HG02870 (cell line): ENCODE results near the gene MALT1.
A peak's percentile ranks its signal among the peaks of the same experiment; 100 is the strongest.
"Not testable (repeated sequence)": the region's sequence is repeated elsewhere in the genome, so short reads cannot be mapped to it uniquely, and the experiment has no call there.

Experiments
- ATAC-seq: cut with Tn5 transposase; IDR thresholded peaks from one replicate; pipeline ENCODE4 v1.9.1; 2021; ENCODE audit warnings: mild to moderate bottlenecking, moderate library complexity; ENCODE audit not compliant: unreplicated experiment

MALT1 gene

DNA sequence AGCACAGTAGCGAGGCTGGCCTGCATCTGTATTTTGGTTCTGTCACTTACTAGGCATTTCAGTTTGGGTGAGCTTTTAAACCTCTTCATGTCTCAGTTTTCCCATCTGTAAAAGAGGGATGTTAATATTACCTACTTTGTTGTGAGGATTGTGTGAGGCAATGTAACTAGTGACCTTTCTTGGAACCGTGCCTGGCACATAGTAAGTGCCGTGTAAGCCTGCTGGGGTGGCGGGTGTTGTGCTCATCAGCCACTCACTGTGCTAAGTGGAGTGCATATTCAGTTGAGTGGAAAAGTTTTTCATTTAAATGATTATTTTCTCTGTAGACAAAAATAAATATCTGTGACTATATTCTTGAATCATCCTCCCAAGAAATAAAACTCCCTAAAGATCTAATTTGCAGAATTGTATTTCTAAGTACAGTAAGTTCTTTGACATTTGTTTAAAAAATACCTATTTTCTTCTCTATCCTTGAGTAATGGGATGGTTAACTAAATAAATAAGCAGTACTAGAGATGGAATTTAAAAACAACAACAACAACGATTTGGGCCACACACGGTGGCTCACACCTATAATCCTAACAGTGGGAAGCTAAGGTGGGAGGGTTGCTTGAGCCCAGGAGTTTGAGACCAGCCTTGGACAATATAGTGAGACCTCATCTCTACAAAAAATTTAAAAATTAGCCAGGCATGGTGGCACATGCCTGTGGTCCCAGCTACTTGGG lies 56.7 kb downstream of the MALT1 start:
- no peak for ATAC-seq

DNA sequence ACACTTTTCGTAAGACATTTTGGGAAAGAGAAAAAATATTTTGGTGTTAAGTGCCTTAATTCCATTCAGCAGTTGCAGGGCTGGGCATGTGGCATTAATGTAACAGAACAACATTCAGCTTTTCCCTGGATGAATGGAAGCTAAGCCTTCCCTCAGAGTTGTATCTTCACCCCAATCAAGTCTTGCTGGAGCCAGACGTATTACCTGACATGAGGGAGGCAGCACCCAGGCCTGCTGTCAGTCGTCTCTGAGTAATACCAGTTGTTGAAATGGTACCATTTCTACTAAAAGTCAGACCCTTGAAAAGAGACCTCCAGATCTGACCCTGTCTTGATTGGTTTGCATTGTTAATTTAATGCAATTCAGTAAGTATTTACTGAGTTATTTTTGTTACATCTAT lies 57.5 kb downstream of the MALT1 start:
- ATAC-seq, result no peak

DNA sequence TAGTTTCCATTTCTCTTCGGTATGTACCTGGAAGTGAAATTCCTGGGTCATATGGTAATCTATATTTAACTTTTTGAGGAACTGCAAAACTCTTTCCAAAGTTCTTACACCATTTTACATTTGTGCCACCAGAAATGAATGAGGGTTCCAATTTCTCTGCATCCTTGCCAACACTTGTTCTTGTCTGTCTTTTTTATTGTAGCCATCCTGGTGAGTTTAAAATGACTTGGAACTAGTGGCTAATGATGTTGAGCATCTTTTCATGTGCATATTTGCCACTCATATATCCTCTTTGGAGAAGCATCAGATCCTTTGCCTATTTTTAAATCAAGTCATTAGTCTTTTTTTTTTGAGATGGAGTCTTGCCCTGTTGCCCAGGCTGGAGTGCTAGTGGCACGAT lies 59.4 kb downstream of the MALT1 start:
- no peak for ATAC-seq

DNA sequence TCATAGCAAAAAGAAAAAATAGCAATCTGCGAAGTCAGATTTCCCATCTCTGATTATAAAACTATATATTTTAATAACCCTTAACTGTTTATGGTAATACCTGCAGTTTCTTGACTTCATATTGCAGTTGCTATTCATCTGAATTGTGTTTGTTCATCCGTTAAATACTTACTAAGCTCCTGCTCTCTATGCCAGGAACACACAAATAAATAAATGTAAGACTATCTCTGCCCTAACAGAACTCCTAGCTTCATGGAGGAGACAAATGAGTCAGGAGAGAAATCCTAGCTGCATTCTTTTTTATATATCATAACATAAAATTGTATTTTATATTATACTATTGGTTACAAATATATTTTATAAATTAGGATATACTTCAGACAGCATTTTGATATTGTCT lies 61.2 kb downstream of the MALT1 start:
- no peak for ATAC-seq

DNA sequence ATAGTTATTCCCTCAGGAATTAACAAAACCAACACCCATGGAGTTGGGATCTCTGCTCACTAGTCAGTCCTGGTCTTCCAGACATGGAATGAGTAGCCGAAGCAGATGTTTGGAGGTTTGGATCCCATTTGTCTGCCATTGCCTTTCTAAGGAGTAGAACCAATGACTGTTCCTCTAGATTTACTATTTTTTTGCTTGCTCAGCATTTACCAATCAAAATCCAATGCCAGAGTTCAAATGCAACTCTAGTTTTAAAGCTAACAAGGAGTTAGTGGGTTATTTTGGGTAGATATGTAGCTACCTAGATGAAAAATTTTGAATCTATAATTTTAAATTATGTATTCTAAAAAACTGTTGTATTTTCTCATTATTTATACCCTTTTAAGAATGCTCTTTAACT lies 62.6 kb downstream of the MALT1 start:
- no peak for ATAC-seq

DNA sequence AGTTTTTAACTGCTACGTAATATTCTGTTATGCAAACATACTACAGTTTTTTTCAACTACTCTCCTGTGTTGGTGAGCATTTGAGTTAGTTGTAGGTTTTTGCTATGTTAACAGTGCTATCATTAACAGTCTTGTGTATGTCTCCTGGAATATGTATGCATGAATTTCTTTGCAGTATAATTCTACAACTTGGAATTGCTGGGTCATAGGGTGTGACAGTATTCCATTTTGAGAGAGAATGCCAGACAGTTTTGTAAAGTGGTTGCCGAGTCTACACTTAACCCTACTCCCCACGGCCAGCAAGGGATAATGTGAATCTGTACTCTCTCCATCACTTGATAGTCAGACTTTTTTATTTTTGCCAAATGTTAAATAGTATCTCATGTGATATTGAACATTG lies 67.1 kb downstream of the MALT1 start:
- ATAC-seq, result no peak

DNA sequence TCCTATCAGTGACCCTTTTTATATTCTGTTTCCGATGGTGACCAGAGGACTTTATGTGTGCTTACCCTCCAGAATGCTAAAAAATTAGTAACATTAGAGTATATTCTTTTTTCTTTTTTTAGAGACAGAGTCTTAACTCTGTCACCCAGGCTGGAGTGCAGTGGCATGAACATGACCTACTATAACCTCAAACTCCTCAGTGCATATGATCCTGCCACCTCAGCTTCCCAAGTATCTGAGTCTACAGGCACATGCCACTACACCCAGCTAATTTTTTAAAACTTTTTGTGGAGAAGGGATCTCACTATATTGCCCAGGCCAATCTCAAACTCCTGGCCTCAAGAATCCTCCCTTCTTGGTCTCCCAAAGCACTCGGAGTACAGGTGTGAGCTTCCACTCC lies 74.6 kb downstream of the MALT1 start:
- ATAC-seq, result no peak

DNA sequence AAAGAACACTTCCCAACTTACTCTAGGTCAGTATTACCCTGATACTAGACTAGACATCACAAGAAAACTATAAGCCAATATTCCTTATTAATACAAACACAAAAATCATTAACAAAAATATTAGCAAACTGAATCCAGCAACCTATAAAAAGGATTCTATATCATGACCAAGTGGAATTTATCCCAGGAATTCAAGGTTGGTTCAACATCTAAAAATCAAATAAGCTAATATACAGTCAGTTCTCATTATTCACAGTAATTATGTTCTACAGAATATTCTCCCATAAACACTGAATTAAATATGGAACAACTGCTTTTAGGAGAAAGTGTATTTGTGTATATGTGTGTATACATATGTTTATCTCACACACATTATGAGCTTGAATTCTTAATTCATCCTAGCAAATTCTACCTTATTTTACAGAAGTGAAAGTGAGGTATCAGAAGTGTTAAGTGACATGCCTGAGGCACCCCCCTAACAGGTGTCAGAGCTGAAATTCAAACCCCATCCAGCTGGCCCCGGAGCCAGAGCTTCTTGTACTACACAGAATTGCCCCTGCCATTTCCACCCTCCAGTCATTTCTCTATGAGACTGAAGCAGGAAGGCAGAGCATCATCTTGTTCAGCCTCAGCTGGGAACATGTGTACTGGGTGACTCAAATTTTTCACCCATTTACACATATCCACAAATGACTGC lies 77.8 kb downstream of the MALT1 start:
- ATAC-seq, result no peak

DNA sequence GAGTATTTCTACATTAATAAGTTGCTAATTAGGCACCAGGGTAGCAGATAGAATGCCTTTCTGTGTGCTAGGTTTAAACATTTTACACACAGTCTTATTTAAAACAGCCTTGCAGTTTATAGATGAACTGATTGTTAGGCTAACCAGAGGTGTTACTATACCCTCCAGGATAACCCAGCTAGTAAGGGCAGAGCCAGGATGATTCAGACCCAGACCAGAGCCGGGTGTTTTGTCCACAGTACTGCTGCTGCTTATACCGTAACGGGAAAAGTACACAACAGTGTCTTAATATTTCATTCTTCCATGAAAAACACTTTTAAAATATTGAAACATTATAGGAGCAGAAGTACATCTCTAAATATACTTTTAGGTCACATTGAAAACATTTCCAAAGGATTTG lies 82.7 kb downstream of the MALT1 start:
- ATAC-seq, result no peak

DNA sequence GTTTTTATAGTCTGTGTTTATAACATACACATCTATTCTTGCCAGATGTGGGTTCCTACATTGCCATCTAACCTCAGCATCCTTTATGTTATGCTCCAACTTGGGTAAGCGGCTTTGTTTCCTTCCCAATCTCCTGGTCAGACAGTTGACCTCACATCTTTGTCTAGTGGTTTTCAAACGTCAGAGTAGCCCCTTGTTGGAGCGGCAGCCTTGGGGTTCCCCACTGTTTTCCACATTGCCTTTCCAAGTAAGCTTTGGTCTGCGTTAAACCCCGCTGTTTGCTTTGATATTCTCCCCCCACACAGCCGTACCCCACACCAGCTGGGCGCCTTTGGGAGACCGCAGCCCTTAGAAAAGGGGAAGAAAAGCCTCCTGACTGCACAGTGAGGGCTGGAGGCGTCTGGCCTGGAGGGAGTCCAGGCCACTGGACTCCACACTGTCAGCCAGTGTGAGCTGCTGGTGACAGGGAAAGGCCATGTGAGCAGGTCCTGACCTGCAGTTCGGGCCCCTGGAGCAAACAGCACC lies 83.3 kb downstream of the MALT1 start:
- ATAC-seq, result no peak

DNA sequence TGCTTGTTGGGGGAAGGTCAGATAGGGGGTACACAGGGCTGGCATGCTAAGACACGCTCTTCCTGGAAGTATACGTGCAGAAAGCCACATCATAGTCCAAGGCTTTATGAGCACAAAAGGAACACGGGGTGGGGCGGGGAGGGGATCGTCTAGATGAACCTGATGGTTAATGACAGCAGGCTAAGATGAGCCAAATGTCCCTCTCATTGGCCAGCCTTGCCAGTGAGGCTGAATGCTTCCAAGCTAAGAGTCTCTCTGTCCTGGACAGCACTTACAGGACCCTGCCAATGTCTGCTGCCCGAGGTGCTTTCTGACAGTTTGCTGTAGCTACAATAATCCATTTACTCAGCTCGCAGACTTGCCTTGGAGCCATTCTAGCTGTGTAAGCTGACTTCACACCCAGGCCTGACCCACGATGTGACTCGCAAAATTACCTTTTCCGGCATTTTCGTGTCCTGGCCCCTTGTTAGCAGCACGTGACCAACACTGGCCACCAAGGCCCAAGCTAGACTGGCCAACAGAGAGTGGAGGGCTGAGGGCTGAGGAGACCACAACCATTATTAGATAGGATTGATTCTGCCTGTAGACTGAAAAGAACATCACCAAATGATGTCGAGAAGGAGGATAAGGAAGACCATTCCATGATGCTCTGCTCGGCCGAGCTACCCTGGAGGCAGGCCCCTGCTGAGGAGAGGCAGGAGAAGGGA lies 84.2 kb downstream of the MALT1 start:
- no peak for ATAC-seq

DNA sequence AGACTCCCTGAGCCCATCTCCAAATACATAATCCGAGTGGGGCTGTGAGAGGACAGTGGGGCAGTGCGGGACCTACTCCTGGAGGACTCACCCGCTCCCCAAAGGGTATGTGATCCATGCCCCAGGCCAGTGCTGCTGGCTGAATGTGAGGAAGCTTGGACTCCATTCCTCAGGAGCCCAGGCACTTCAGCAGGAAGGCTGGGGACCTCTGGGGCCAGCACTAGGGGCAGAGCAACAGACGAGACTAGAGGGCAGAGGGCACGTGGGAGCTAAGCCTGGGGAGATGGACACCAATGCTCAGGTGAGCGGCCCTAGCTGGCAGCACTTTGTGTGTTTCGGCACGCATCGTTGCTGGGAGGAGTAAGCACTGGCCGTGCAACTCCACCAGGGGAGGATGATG lies 84.9 kb downstream of the MALT1 start:
- no peak for ATAC-seq

DNA sequence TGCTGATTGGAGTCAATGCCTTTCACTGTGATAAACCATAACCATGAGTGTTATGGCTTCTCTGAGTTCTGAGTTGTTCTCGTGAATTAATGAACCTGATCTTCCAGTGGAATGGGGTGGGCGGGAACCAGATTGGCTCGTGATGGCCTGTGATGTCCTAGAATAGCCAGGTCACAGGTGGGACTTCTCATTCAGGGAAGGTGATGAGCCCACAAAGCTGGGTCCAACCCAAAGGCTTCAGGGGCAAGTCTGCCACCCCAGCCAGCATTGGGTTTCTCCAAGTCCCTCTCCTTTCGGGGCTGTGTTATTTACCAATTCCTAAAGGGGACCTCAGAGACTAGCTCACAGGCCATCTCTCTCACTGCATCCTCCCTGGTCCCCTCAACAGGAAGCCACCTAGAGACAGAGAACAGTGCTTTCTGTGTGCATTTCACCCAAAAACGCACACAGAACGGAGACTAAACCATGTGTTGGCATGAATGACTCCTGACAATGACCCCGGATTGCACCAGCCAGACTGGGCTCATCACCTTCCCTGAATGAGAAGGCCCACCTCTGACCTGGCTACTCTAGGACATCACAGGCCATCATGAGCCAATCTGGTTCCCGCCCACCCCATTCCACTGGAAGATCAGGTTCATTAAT lies 85.5 kb downstream of the MALT1 start:
- no peak for ATAC-seq

DNA sequence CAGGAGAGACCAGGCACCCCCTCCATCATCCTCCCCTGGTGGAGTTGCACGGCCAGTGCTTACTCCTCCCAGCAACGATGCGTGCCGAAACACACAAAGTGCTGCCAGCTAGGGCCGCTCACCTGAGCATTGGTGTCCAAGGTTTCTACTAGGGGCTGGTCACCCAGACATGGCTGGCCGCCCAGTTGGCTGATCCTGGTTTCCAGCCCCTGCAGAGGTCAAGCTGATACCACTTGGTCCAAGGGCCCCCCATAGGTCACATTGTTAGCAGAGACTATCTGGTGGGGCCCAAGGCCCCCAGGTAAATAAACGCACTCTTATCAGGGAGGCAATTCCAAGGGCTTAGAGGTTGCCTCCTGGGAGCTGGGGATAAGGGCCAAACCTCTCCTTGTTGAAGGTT lies 86.1 kb downstream of the MALT1 start:
- not testable (repeated sequence) for ATAC-seq

DNA sequence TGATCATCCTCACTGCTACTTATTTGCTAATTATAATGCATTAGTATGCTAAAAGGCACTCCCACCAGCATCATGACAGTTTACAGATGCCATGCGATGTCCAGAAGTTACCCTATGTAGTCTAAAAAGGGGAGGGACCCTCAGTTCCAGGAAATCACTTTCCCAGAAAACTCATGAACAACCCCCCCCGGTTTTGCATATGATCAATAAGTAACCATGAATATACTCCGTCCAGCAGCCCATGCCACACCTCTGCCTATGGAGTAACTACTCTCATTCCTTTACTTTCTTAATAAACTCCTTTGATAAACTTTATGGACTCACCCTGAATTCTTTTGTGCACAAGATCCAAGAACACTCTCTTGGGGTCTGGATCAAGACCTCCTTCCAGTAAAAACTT lies 86.8 kb downstream of the MALT1 start:
- ATAC-seq, result no peak

DNA sequence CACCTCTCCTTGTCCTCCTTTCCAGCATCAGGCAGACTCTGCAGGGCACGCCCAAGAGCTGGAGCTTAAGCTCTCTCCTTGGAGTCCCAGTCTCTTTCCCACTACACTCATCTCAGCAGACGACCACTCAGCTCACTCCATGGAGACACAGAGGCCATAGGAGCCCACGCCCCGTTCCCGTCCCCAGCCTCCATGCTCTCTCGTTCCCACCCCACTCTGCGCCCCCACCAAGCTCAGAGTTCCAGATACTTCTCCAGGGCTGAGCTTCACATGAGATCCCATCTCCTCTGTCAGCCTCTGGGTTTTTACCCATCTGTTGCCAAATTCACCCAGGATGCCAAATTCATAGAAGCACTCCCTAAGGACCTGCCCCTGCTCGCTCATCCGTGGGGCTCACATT lies 87.3 kb downstream of the MALT1 start:
- ATAC-seq, result no peak

DNA sequence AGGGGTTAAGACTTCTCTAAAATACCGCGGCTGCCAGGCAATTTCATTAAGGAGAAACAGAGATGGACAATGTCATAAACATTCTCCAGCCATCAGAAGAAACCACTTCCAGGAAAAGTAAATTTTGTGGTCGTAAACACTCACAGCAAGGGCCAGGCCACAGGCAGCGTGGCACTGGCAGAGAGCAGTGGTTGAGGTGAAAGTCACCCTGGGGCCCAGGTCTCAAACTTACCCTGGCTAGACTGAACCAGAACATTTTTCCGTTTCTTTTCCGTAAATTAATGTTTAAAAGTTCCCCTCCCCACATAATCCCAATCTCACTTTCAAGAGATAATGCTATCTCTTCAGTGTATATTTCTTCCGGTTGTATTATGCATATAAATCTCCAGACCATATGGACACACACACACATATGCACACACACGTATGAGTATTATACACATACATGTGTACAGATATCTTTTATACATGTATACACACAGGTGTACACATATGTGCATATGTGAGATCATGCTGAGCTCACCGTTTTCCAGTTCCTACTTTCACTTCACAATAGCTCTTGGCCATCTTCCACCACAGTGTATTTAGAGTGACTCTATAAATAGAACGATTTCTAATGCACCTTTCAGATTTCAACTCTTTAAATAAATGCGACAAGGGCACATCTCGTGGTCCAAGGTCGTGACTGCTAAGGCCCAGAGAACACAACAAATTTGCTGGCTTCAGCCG lies 90.1 kb downstream of the MALT1 start:
- ATAC-seq, result peak; percentile 76

DNA sequence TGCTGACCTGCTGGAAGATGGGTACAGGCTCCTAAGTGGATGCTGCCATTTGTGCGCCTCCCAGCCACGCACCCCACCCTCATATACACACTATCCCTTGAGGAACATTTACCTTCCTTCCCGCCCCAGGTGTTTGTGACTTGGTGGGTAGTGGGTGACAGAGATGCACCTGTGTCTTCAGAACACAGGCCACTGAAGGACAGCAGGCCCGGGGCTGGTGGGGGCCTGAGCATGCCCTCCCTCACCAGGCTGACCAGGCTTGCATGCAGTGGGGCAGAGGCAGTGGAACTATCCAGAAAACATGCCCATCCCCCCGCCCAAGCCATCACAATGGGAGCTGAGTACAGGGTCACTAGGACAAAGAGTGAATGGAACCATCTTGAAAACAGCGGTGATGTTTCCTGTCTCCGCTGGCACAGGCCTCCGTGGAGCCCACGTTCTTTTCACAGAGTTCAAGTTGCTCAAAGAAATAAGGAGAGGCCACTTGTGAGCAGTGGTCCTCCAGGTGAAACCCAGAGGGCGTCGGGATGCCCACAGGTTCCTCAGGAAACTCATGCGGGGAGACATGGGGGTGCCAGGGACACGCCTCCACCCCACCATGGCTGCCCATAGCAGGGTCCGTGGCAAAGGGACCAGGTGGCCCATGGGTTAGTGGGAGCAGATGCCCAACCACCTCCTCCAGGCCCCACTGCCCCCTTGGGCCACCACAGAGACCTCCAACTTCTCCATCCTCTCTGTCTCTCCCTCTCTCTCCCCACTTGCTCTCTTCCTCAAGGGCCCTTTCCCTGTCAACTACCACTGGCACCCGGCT lies 90.9 kb downstream of the MALT1 start:
- no peak for ATAC-seq

DNA sequence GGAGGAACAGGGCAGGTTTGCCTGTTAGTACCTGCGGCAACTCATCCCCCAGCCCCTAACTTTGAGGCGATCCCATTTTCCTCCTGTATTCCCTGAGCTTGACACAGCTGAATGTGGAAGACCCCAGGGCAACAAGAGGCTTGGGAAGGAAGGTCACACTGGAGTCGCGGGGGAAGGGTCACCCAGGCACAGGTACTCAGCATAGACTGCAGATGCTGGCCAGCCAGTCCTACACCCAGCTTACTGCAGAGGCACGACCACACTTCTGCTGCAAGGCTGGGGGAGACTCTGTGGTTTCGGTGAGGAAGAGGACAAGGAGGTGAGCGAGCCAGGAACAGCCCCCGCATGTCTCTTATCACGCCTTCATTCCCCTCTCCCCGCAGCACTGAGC lies 91.5 kb downstream of the MALT1 start:
- no peak for ATAC-seq

DNA sequence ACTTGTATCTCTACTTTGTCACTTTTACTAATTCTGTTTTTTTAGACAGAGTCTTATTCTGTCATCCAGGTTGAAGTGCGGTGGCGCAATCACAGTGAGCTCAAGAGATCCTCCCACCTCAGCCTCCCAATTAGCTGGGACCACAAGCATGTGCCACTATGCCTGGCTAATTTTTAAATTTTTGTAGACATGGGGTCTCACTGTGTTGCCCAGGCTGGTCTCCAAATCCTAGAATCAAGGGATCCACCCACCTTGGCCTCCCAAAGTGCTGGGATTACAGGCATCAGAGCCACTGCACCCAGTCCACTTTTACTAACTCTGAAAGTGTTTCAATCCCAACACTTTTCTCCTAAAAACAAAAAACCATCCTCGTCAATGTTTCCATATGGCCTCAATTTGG lies 94.9 kb downstream of the MALT1 start:
- ATAC-seq, result no peak
